Adrenal gland (tissue), 12 donors: ENCODE data around the gene RPSA. TPM values are rescaled to one million over a fixed set of nuclear protein-coding genes. Genes with fewer than 3 reads are reported as not detected.
"Not testable (repeated sequence)": the region's sequence is repeated elsewhere in the genome, so short reads cannot be mapped to it uniquely, and the experiment has no call there.

Experiments
- DNase-seq, 7 donors: peaks; one replicate each; pipeline ENCODE4 v3.0.0-alpha.2; 2019 to 2020
- H3K27ac ChIP-seq, 5 donors: fragments of 200-600 bp; sonication (generic) in 4 of 5; 1 replicate in 3 of 5; 2 replicates in 2 of 5; pipeline versions ENCODE4 v1.5.1 to v1.8.0; 2016 to 2020; ENCODE audit warnings: mild to moderate bottlenecking in 1 of 5
- H3K27me3 ChIP-seq: fragments of 200-600 bp; 2 replicates; pipeline ENCODE4 v1.8.0; 2021
- H3K36me3 ChIP-seq, 2 donors: fragments of 200-600 bp; replicated peaks in 1 of 2; 1 replicate in 1 of 2; 2 replicates in 1 of 2; pipeline versions ENCODE4 v1.5.1 to v1.8.0; 2018 to 2022
- H3K4me1 ChIP-seq, 2 donors: fragments of 200-600 bp; replicated peaks in 1 of 2; 1 replicate in 1 of 2; 2 replicates in 1 of 2; pipeline versions ENCODE4 v1.5.1 to v1.8.0; 2018 to 2021
- H3K4me3 ChIP-seq, 4 donors: fragments of 200-600 bp; sonication (generic) in 3 of 4; one replicate each; pipeline ENCODE4 v1.5.1; 2016 to 2018
- H3K9me3 ChIP-seq, 3 donors: fragments of 200-600 bp; sonication (generic) in 1 of 3; replicated peaks in 1 of 3; 1 replicate in 2 of 3; 2 replicates in 1 of 3; pipeline versions ENCODE4 v1.5.1 to v1.8.0; 2016 to 2021
- POLR2A ChIP-seq, 2 donors: fragments of 450-650 bp; IDR thresholded peaks; one replicate each; pipeline ENCODE4 v1.6.1; 2017; ENCODE audit warnings: antibody characterized with exemption in 2 of 2, mild to moderate bottlenecking in 2 of 2, moderate library complexity in 1 of 2
- WGBS, 4 donors: extraction: QIAGEN DNeasy Blood & Tissue Kit in 2 of 4; methylation state at CpG; one replicate each; pipeline versions ENCODE4 v1.1.5 to v1.1.7; 2013 to 2017; 5-methylcytosine and 5-hydroxymethylcytosine counted together
- intact Hi-C, 2 donors: fragments of 100-400 bp; cut with DNase I; formaldehyde crosslinking; loops; one replicate each; pipeline versions ENCODE4 v1.14.1 to v1.15.0; 2022 to 2023
- polyA plus RNA-seq, 3 donors: library from polyadenylated mRNA; stranded (reverse); fragments of 200-250 nt in 2 of 3; fragments of 350-450 nt in 1 of 3; fragmentation: Illumina TruSeq in 1 of 3; extraction: RNeasy Lipid Tissue Mini Kit (QIAGEN cat#74804) in 1 of 3; gene quantifications; one replicate each; pipeline ENCODE4 v1.2.3, GENCODE V29; 2013 to 2014
- total RNA-seq, 9 donors: library from RNA; depleted of rRNA in 4 of 9; stranded (reverse); fragments of >200 nt in 4 of 9; fragments of 120-200 nt in 1 of 9; fragmentation: NEBNext Ultra II Directional in 1 of 9; extraction: Animal tissue kit (Norgen Biotek cat#: 25700) in 1 of 9; gene quantifications; one replicate each; pipeline versions ENCODE4 v1.1.0 to v1.2.4, GENCODE V29; 2013 to 2023
- TF ChIP-seq, protein P1 (sequence below), 6 experiments: fragments of 450-650 bp in 4 of 6; fragments of 200-600 bp in 2 of 6; sonication (generic) in 1 of 6; IDR thresholded peaks; 1 replicate in 5 of 6; 2 replicates in 1 of 6; pipeline versions ENCODE4 v1.5.1 to v1.8.0; 2016 to 2021; ENCODE audit warnings: antibody characterized with exemption in 6 of 6, mild to moderate bottlenecking in 2 of 6, moderate library complexity in 1 of 6
- donor health status: healthy with polysubstance abuse.
- donor health status: Bipolar disorder and iron deficiency.
- donor health status: DM: yes; HTN: yes; CAD: no.
- donor health status: DM: no; HTN: no; CAD: no.
- donor health status: DM: no; HTN: no; CAD: no.
- donor health status: DM: yes; HTN: yes; CAD: no.

The RPSA gene
- total and polyA plus RNA-seq, 12 donors = 525 to 1,751 (median 852) TPM

DNA sequence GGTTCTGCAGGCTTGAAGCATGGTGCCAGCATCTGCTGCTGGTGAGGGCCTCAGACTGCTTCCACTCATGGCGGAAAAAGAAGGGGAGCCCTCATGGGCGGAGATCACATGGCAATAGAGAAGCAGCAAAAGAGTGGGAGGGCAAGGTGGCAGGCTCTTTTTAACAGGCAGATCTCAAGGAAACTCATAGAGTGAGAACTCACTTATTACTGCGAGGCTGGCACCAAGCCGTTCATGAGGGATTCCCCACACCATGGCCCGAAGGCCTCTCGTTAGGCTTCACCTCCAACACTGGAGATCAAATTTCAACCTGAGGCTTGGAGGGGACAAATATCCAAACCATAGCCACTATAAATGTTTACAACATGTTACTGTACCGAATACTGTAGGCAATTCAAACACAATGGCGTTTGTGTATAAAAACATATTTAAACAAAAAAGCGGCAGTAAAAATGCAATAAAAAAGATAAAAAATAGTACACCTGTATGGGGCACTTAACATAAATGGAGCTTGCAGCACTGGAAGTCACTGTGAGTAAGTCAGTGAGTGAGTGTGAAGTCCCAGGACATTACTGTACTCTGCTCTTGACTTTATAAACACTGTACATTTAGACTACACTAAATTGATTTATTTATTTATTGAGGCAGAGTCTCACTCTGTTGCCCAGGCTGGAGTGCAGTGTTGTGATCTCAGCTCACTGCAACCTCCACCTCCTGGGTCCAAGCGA, 42.1 kb downstream of the RPSA start:
- Histone ChIP-seq H3K27ac (no peak overlapping the region), H3K4me3 (no peak overlapping the region), H3K27me3 (no peaks in the 10 kb centered on the region), H3K4me1 (no peaks in the 10 kb centered on the region), H3K9me3 (no peaks in the 10 kb centered on the region), H3K36me3 (no peaks in the 10 kb centered on the region)
- intact Hi-C loops = no loop called here
- no peak for DNase-seq
- TF ChIP-seq POLR2A (IDR thresholded peaks at IDR 0.05) = no peak
- TF ChIP-seq, protein P1, sequence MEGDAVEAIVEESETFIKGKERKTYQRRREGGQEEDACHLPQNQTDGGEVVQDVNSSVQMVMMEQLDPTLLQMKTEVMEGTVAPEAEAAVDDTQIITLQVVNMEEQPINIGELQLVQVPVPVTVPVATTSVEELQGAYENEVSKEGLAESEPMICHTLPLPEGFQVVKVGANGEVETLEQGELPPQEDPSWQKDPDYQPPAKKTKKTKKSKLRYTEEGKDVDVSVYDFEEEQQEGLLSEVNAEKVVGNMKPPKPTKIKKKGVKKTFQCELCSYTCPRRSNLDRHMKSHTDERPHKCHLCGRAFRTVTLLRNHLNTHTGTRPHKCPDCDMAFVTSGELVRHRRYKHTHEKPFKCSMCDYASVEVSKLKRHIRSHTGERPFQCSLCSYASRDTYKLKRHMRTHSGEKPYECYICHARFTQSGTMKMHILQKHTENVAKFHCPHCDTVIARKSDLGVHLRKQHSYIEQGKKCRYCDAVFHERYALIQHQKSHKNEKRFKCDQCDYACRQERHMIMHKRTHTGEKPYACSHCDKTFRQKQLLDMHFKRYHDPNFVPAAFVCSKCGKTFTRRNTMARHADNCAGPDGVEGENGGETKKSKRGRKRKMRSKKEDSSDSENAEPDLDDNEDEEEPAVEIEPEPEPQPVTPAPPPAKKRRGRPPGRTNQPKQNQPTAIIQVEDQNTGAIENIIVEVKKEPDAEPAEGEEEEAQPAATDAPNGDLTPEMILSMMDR (IDR thresholded peaks at IDR 0.05) = no peak
- WGBS, 4 donors = 59 to 77% (median 70%) methylated on average over 10 of the region's 10 CpGs

DNA sequence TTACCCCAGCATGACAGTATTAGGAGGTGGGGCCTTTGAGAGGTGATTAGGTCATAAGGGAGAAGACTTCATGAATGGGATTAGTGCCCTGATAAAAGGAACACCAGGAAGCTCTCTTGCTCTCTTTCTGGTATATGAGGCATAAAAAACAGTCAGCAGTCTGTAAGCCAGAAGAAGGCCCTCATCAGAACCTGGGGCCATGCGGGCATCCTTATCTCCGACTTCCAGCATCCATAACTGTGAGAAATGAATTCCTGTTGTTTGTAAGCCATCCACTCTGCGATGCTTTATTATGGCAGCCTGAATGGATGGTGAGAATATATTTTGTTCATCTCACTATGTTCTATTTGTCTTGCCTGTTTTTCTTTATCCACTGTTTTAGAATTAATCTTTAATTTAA, 43.3 kb downstream of the RPSA start:
- WGBS, 4 donors = 62 to 96% (median 66%) methylated on average over 3 of the region's 3 CpGs
- H3K36me3 ChIP-seq = no peaks in the 10 kb centered on the region
- no peak for DNase-seq
- intact Hi-C loops = no loop called here
- no peaks in the 10 kb centered on the region for H3K9me3 ChIP-seq
- no peak for TF ChIP-seq POLR2A (IDR thresholded peaks at IDR 0.05)
- TF ChIP-seq, protein P1 (IDR thresholded peaks at IDR 0.05) = no peak
- H3K27me3 ChIP-seq = no peaks in the 10 kb centered on the region
- no peak overlapping the region for H3K27ac ChIP-seq
- no peaks in the 10 kb centered on the region for H3K4me1 ChIP-seq
- H3K4me3 ChIP-seq = no peak overlapping the region

DNA sequence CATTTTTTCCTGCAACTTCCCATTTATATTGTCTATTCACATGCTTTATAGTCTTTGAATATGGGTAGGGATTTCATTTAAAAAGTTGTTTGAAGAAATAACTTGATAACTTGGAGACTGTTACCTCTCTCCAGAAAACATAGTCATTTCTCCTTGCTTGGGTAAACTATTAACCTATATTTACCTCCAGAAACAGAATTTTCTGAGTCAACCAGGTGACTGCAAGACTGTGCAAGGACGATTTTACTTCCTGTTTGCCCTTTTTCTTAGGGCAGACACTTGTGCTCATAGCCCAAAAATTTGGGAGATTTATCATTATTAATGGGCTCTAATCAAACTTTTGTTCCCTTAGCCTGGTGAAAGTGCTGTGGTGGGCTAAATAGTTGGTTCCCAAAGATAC, 46.6 kb downstream of the RPSA start:
- intact Hi-C loops = no loop called here
- TF ChIP-seq, protein P1 (IDR thresholded peaks at IDR 0.05) = no peak
- no peak for TF ChIP-seq POLR2A (IDR thresholded peaks at IDR 0.05)
- WGBS, 4 donors = 24 to 45% (median 36%) methylated on average over 1 of the region's 1 CpG
- Histone ChIP-seq H3K9me3 (no peaks in the 10 kb centered on the region), H3K4me1 (no peaks in the 10 kb centered on the region), H3K4me3 (no peak overlapping the region), H3K27me3 (peaks cover 3% of the 10 kb centered on the region), H3K27ac (no peak overlapping the region), H3K36me3 (no peaks in the 10 kb centered on the region)
- DNase-seq = no peak

DNA sequence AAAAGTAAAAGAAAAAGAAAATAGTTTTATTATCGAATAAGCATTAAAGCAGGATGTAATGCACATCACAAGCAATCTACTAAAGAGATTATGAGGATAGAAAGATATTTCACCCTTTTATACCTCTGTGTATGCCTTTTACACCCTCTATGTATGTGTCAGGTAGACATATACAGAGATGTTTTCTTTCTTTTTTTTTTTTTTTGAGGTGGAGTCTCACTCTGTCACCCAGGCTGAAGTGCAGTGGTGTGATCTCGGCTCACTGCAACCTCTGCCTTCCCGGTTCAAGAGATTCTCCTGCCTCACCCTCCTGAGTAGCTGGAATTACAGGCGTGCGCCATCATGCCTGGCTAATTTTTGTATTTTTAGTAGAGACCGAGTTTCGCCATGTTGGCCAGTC, 47.4 kb downstream of the RPSA start:
- WGBS, 4 donors = 82 to 92% (median 88%) methylated on average over 7 of the region's 7 CpGs
- H3K9me3 ChIP-seq, DNase-seq, H3K4me1 ChIP-seq, H3K4me3 ChIP-seq, H3K27me3 ChIP-seq, intact Hi-C loops, H3K27ac ChIP-seq, H3K36me3 ChIP-seq: not testable (repeated sequence)

DNA sequence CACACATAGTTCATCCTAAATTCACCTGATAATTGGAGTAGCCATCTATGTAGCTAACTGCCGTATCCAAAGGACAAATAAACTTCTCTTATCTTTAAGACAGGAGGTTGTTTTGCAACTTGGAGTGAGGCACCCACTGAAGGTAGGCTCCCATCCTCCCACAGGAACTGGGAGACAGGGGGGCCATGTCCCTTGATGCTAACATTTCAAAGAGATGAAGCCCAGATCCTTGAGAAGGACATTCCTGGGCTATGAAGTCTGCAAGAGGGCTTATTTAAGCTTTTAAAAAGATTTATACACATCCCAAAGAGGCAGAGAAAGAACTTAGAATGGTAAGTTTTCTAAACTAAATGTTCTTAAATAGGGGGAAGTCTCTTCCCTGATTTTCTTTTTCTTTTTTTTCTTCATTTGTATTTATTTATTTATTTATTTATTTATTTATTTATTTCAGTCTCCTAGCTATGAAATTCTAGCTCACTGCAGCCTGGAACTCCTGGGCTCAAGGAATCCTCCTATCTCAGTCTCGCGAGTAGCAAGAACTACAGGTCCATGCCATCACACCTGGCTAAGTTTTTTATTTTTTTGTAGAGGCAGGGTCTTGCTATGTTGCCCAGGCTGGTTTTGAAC, 48.2 kb downstream of the RPSA start:
- TF ChIP-seq, protein P1 (IDR thresholded peaks at IDR 0.05) = no peak
- no peak for TF ChIP-seq POLR2A (IDR thresholded peaks at IDR 0.05)
- Histone ChIP-seq H3K27ac (no peak overlapping the region), H3K27me3 (peaks cover 3% of the 10 kb centered on the region), H3K4me3 (no peak overlapping the region), H3K9me3 (no peaks in the 10 kb centered on the region), H3K4me1 (no peaks in the 10 kb centered on the region), H3K36me3 (no peaks in the 10 kb centered on the region)
- WGBS, 4 donors = 38 to 76% (median 48%) methylated on average over 2 to 3 of the region's 3 CpGs
- intact Hi-C loops = no loop called here
- DNase-seq = no peak
